Measurements from ENCODE around the gene FCSK. TPM values are rescaled to one million over a fixed set of nuclear protein-coding genes. Genes with fewer than 3 reads are reported as not detected.
"Not testable (repeated sequence)": the region's sequence is repeated elsewhere in the genome, so short reads cannot be mapped to it uniquely, and the experiment has no call there.

FCSK gene
- total RNA-seq, 1 donor from 2014 or later = 38.0 TPM

DNA sequence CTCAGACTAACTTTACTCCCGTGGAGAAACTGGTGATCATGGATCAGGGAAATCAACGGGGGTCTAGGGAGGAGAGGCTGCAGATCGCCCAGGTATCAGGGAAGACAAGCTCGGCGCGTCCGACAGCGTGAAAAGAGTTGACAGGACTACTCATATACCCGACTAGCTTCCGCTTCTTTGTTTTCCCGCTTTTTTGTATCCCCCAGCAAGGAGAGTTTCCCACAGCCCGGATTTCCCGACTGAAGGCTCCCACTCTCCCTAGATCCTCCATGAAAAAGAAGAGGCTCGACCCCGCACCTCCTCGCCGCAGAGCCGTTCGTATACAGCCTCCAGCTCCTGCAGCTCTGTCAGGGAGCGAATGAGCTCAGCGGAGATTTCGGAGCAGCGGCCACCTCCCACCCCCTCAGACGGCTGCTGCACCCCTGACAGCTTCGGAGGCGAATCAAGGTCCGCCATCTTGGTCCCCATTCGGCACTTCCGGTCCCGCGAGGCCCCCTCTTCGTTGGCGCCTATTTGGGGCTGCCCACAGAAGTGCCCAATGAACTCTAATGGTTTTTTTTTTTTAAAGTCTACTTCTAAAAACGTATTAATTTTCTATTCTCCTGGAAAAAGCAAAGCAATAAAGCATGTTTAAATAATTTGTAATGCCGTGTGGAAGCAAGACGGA is 68.8 kb downstream of the FCSK start, which contains the start of gene COG4:
Gene COG4 (minus strand): TSS at position 479 of the 667 bp plus-strand sequence. CDS start 11 bp downstream, at position 468.
- peak; percentile 91 for DNase-seq (ENCODE audit: low spot score)

DNA sequence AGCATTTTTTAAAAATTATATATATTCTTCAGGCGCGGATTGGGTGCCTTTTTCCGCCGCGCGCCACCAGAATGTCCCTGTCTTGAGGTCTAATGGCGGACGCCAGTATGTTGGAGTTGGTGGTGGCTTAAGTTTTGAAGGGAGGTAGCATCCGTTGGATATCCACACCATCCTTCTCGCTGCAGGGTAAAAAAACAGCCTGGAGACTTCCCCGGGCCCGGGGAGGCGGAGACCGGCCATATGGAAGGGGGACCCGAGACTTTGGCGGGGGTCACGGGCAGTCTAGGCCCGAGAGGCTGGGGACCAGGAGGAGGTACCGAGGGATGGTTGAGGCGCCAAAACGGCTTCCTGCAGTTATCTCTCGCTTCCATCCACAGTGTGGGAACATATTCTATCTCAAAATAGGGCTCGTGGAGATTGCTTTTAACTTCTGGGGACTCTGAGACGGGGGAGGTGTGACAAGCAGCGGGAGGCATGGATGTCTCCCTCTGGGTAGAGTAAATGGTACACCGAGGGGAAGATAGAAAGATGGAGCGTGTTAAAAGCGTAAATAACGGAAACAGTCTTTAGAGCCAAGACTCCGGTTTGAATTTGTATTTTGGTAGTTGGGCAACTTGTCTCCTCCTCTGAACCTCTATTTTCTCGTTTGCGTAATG is 69.5 kb downstream of the FCSK start, which contains the start of gene SF3B3:
Gene SF3B3 (plus strand): TSS at position 74 of the 656 bp plus-strand sequence. CDS start 2,841 bp downstream, outside the sequence.
- peak; percentile 70 for DNase-seq (ENCODE audit: low spot score)

DNA sequence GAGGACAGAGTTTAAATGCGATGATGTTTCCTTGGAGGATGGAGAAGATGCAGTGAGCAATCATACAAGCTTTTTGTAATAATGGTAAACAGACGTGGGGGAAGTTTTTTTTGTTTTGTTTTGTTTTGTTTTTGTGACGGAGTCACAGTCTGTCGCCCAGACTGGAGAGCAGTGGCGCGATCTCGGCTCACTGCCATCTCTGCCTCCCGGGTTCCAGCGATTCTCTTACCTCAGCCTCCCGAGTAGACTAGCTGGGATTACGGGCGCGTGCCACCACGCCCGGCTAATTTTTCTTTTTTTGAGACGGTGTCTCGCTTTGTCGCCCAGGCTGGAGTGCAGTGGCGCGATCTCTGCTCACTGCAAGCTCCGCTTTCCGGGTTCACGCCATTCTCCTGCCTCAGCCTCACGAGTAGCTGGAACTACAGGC is 70.0 kb downstream of the FCSK start:
- DNase-seq (ENCODE audit: low spot score) = not testable (repeated sequence)

DNA sequence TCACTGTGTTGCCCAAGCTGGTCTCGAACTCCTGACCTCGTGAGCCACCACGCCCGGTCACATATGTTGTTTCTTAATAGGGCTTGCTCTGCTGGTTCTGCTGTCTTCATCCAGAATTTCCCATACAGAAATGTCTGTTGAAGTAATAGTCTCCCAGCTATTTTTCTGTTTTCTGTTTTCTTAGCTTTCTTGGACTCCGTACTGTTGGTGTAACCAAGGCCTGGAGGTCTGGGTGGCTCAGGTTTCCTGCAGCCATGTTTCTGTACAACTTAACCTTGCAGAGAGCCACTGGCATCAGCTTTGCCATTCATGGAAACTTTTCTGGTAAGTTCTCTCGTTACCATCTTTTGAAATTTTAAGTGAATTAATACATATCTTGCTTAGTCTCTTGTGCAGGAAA is 72.0 kb downstream of the FCSK start:
- DNase-seq (ENCODE audit: low spot score) = no peak

DNA sequence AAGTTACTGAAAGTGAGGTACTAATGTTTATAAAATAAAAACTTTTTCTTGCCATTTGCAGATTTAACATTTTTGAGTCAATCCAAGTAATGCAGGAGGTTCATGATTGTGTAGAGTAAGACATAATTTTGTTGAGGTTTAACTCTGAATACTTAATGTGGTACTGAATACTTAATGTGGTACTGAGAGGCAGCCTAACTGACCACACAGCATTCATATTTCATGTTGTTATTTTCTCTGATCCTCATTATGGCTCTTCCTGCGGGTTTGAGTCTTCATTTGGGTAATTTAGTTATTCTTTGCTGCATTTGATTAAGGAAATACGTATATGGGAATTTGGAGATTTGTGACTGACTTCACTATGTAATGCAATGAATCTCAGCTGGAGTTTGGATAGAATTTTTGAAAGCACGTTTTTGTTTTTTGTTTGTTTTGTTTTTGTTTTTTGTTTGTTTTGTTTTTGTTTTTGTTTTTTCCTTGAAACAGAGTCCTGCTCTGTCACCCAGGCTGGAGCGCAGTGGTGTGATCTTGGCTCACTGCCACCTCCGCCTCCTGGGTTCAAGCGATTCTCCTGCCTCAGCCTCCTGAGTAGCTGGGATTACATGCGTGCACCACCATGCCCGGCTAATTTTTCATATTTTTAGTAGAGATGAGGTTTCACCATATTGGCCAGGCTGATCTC is 73.1 kb downstream of the FCSK start:
- no peak for DNase-seq (ENCODE audit: low spot score)

DNA sequence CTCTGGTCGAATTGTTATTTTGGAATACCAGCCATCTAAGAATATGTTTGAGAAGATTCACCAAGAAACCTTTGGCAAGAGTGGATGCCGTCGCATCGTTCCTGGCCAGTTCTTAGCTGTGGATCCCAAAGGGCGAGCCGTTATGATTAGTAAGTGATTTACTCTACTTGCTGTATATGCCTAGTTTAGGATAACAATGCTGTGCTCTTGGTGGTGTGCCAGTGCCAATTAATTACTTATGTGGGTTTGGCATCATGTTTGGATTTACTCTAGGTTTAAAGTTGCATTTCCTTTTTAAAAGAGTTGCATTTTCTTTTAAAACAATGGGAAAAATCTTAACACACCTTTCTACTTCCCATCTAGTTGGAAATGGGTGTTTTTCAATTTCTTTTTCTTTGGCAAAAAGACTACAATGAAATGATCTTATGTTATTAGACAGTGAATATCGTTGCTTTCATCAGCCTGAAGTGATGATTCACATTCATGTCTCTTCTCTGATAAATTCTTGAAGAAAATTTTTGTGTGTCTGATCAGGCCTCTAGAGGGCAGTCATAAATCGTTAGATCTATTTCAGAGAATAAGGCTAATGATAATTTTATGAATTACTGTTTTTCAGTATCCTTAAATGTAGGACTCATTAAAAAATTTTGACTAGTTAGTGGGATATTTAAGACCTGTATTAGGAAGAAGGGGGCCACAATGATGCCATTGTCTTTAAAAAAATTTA is 74.8 kb downstream of the FCSK start:
- DNase-seq (ENCODE audit: low spot score) = no peak

Other genes with a start within 250 kb of the FCSK start
- gene EXOSC6, start 202.7 kb upstream of the FCSK start, total RNA-seq = 19.5 TPM
- gene AARS1, start 165.1 kb upstream of the FCSK start, total RNA-seq = 85.4 TPM
- gene DDX19B, start 155.4 kb upstream of the FCSK start, total RNA-seq = 23.9 TPM
- 29.4 TPM for gene DDX19A, start 107.7 kb upstream of the FCSK start, total RNA-seq
- gene ST3GAL2, start 15.5 kb upstream of the FCSK start, total RNA-seq = 22.9 TPM
- gene COG4, start 69.0 kb downstream of the FCSK start, total RNA-seq = 59.7 TPM
- gene SF3B3, start 69.2 kb downstream of the FCSK start, total RNA-seq = 225 TPM
- gene IL34, start 192.0 kb downstream of the FCSK start, total RNA-seq = 3.5 TPM
- 113 TPM for gene MTSS2, start 231.5 kb downstream of the FCSK start, total RNA-seq